Liver (tissue), 3 donors: Measurements from ENCODE around the gene KRTAP12-1.

ENCODE experiments used
- EGR1 ChIP-seq, 2 donors: IDR thresholded peaks; 2 replicates each; pipeline ENCODE4 v1.6.1; 2016 to 2018; ENCODE audit warnings: antibody characterized with exemption in 2 of 2, low read depth in 2 of 2
- RXRA ChIP-seq, 2 donors: IDR thresholded peaks; 2 replicates each; pipeline ENCODE4 v1.6.1; 2017 to 2018; ENCODE audit warnings: antibody characterized with exemption in 2 of 2, mild to moderate bottlenecking in 1 of 2
- YY1 ChIP-seq: IDR thresholded peaks from 2 replicates; pipeline ENCODE4 v1.6.1; 2016; ENCODE audit warnings: antibody characterized with exemption, mild to moderate bottlenecking
- TF ChIP-seq, protein P1 (sequence below): fragments of 150-350 bp; IDR thresholded peaks from 2 replicates; pipeline ENCODE4 v1.5.1; 2017; ENCODE audit warnings: improper control_type of control experiment, low read depth, low read length; ENCODE audit not compliant: missing input control
- TF ChIP-seq, protein P2 (sequence below): IDR thresholded peaks from 2 replicates; pipeline ENCODE4 v1.6.1; 2016; ENCODE audit warnings: antibody characterized with exemption
- TF ChIP-seq, protein P3 (sequence below): IDR thresholded peaks from 2 replicates; pipeline ENCODE4 v1.6.1; 2016; ENCODE audit warnings: antibody characterized with exemption, mild to moderate bottlenecking
- donor health status: healthy.
- donor health status: healthy.

DNA sequence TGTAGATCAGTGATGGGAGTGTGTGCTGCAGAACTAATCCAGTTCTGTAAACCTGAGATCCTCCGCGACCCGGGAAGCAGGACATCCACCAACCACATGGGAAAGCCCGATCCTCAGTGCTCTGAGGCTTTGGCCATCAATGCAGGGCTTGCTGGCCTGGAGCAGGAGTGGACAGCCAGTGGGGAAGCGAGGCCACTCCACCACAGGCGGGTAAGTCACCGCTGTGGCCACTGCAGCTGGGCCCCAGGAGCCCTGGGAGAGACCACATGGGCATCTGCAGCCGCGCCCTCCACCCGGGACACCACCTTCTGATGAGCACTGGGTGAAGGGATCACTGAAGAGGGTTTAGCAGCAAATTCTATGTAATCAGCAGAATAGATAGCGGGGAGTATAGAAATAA, 811 bp downstream of the KRTAP12-1 start:
- TF ChIP-seq, protein P1, sequence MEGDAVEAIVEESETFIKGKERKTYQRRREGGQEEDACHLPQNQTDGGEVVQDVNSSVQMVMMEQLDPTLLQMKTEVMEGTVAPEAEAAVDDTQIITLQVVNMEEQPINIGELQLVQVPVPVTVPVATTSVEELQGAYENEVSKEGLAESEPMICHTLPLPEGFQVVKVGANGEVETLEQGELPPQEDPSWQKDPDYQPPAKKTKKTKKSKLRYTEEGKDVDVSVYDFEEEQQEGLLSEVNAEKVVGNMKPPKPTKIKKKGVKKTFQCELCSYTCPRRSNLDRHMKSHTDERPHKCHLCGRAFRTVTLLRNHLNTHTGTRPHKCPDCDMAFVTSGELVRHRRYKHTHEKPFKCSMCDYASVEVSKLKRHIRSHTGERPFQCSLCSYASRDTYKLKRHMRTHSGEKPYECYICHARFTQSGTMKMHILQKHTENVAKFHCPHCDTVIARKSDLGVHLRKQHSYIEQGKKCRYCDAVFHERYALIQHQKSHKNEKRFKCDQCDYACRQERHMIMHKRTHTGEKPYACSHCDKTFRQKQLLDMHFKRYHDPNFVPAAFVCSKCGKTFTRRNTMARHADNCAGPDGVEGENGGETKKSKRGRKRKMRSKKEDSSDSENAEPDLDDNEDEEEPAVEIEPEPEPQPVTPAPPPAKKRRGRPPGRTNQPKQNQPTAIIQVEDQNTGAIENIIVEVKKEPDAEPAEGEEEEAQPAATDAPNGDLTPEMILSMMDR = no peak
- TF ChIP-seq, protein P2, sequence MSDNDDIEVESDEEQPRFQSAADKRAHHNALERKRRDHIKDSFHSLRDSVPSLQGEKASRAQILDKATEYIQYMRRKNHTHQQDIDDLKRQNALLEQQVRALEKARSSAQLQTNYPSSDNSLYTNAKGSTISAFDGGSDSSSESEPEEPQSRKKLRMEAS = no peak
- no peak for TF ChIP-seq RXRA (IDR thresholded peaks at IDR 0.05)
- no peak for TF ChIP-seq YY1
- TF ChIP-seq, protein P3, sequence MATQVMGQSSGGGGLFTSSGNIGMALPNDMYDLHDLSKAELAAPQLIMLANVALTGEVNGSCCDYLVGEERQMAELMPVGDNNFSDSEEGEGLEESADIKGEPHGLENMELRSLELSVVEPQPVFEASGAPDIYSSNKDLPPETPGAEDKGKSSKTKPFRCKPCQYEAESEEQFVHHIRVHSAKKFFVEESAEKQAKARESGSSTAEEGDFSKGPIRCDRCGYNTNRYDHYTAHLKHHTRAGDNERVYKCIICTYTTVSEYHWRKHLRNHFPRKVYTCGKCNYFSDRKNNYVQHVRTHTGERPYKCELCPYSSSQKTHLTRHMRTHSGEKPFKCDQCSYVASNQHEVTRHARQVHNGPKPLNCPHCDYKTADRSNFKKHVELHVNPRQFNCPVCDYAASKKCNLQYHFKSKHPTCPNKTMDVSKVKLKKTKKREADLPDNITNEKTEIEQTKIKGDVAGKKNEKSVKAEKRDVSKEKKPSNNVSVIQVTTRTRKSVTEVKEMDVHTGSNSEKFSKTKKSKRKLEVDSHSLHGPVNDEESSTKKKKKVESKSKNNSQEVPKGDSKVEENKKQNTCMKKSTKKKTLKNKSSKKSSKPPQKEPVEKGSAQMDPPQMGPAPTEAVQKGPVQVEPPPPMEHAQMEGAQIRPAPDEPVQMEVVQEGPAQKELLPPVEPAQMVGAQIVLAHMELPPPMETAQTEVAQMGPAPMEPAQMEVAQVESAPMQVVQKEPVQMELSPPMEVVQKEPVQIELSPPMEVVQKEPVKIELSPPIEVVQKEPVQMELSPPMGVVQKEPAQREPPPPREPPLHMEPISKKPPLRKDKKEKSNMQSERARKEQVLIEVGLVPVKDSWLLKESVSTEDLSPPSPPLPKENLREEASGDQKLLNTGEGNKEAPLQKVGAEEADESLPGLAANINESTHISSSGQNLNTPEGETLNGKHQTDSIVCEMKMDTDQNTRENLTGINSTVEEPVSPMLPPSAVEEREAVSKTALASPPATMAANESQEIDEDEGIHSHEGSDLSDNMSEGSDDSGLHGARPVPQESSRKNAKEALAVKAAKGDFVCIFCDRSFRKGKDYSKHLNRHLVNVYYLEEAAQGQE = no peak
- no peak for TF ChIP-seq EGR1 (IDR thresholded peaks at IDR 0.05; ENCODE audit: low read depth in 2 of 2)
